ENCODE data around the gene CIC.

The CIC gene

GRCh38 chr19:42281146-42281826 is 12.2 kb downstream of the CIC start:
- Histone ChIP-seq H3K9me3 (ENCODE audit: control insufficient read depth, low read length) (no peaks in the 10 kb centered on the region), H3K4me3 (ENCODE audit: low read length) (peak overlapping the region; percentile 27), H3K36me3 (ENCODE audit: control insufficient read depth, insufficient read depth, low read length, severe bottlenecking) (no peaks in the 10 kb centered on the region), H3K4me1 (ENCODE audit: control insufficient read depth, insufficient read depth, low read length) (peaks cover 65% of the 10 kb centered on the region), H3K9ac (ENCODE audit: low read length) (peak overlapping the region; percentile 75), H3K27me3 (replicated peaks; ENCODE audit: control insufficient read depth, insufficient read depth, low read length) (no peaks in the 10 kb centered on the region)
- DNase-seq (ENCODE audit: low read depth): peak; percentile 69

GRCh38 chr19:42281827-42282762 is 13.0 kb downstream of the CIC start:
- no peaks in the 10 kb centered on the region for H3K9me3 ChIP-seq (ENCODE audit: control insufficient read depth, low read length)
- no peaks in the 10 kb centered on the region for H3K27me3 ChIP-seq (replicated peaks; ENCODE audit: control insufficient read depth, insufficient read depth, low read length)
- H3K4me3 ChIP-seq (ENCODE audit: low read length): peak overlapping the region; percentile 35
- H3K36me3 ChIP-seq (ENCODE audit: control insufficient read depth, insufficient read depth, low read length, severe bottlenecking): peaks cover 3% of the 10 kb centered on the region
- peak overlapping the region; percentile 75 for H3K9ac ChIP-seq (ENCODE audit: low read length)
- H3K4me1 ChIP-seq (ENCODE audit: control insufficient read depth, insufficient read depth, low read length): peaks cover 64% of the 10 kb centered on the region
- peak; percentile 72 for DNase-seq (ENCODE audit: low read depth)

GRCh38 chr19:42282819-42283187 is 13.8 kb downstream of the CIC start:
- peaks cover 59% of the 10 kb centered on the region for H3K4me1 ChIP-seq (ENCODE audit: control insufficient read depth, insufficient read depth, low read length)
- H3K36me3 ChIP-seq (ENCODE audit: control insufficient read depth, insufficient read depth, low read length, severe bottlenecking): peaks cover 10% of the 10 kb centered on the region
- no peaks in the 10 kb centered on the region for H3K27me3 ChIP-seq (replicated peaks; ENCODE audit: control insufficient read depth, insufficient read depth, low read length)
- H3K9ac ChIP-seq (ENCODE audit: low read length): peak overlapping the region; percentile 61
- peak overlapping the region; percentile 77 for H3K4me3 ChIP-seq (ENCODE audit: low read length)
- no peaks in the 10 kb centered on the region for H3K9me3 ChIP-seq (ENCODE audit: control insufficient read depth, low read length)
- no peak for DNase-seq (ENCODE audit: low read depth)

GRCh38 chr19:42283188-42284065 is 14.4 kb downstream of the CIC start:
- H3K4me3 ChIP-seq (ENCODE audit: low read length): peak overlapping the region; percentile 77
- no peaks in the 10 kb centered on the region for H3K9me3 ChIP-seq (ENCODE audit: control insufficient read depth, low read length)
- H3K27me3 ChIP-seq (replicated peaks; ENCODE audit: control insufficient read depth, insufficient read depth, low read length): no peaks in the 10 kb centered on the region
- peak overlapping the region; percentile 61 for H3K9ac ChIP-seq (ENCODE audit: low read length)
- peak; percentile 98 for DNase-seq (ENCODE audit: low read depth)
- peaks cover 17% of the 10 kb centered on the region for H3K36me3 ChIP-seq (ENCODE audit: control insufficient read depth, insufficient read depth, low read length, severe bottlenecking)
- peaks cover 53% of the 10 kb centered on the region for H3K4me1 ChIP-seq (ENCODE audit: control insufficient read depth, insufficient read depth, low read length)

GRCh38 chr19:42284066-42284501 is 15.0 kb downstream of the CIC start:
- Histone ChIP-seq H3K9me3 (ENCODE audit: control insufficient read depth, low read length) (no peaks in the 10 kb centered on the region), H3K4me1 (ENCODE audit: control insufficient read depth, insufficient read depth, low read length) (peaks cover 46% of the 10 kb centered on the region), H3K27me3 (replicated peaks; ENCODE audit: control insufficient read depth, insufficient read depth, low read length) (no peaks in the 10 kb centered on the region), H3K9ac (ENCODE audit: low read length) (peak overlapping the region; percentile 52), H3K36me3 (ENCODE audit: control insufficient read depth, insufficient read depth, low read length, severe bottlenecking) (peaks cover 23% of the 10 kb centered on the region), H3K4me3 (ENCODE audit: low read length) (peak overlapping the region; percentile 59)
- peak; percentile 93 for DNase-seq (ENCODE audit: low read depth)

- H3K27me3 ChIP-seq (replicated peaks; ENCODE audit: control insufficient read depth, insufficient read depth, low read length): no peaks in the 10 kb centered on the region
- H3K9ac ChIP-seq (ENCODE audit: low read length): peak overlapping the region; percentile 87
- H3K4me1 ChIP-seq (ENCODE audit: control insufficient read depth, insufficient read depth, low read length): peaks cover 40% of the 10 kb centered on the region
- H3K4me3 ChIP-seq (ENCODE audit: low read length): peak overlapping the region; percentile 80
- H3K36me3 ChIP-seq (ENCODE audit: control insufficient read depth, insufficient read depth, low read length, severe bottlenecking): peaks cover 30% of the 10 kb centered on the region
- DNase-seq (ENCODE audit: low read depth): peak; percentile 50
- H3K9me3 ChIP-seq (ENCODE audit: control insufficient read depth, low read length): no peaks in the 10 kb centered on the region
These were observed 15.7 kb downstream of the CIC start for GRCh38 chr19:42284591-42285341.

- DNase-seq (ENCODE audit: low read depth): peak; percentile 51
- H3K4me3 ChIP-seq (ENCODE audit: low read length): peak overlapping the region; percentile 80
- peak overlapping the region; percentile 87 for H3K9ac ChIP-seq (ENCODE audit: low read length)
- no peaks in the 10 kb centered on the region for H3K27me3 ChIP-seq (replicated peaks; ENCODE audit: control insufficient read depth, insufficient read depth, low read length)
- peaks cover 38% of the 10 kb centered on the region for H3K36me3 ChIP-seq (ENCODE audit: control insufficient read depth, insufficient read depth, low read length, severe bottlenecking)
- H3K4me1 ChIP-seq (ENCODE audit: control insufficient read depth, insufficient read depth, low read length): peaks cover 40% of the 10 kb centered on the region
- H3K9me3 ChIP-seq (ENCODE audit: control insufficient read depth, low read length): no peaks in the 10 kb centered on the region
These were observed 16.5 kb downstream of the CIC start for GRCh38 chr19:42285541-42285941.

GRCh38 chr19:42285988-42286348 is 16.9 kb downstream of the CIC start:
- Histone ChIP-seq H3K4me1 (ENCODE audit: control insufficient read depth, insufficient read depth, low read length) (peaks cover 40% of the 10 kb centered on the region), H3K36me3 (ENCODE audit: control insufficient read depth, insufficient read depth, low read length, severe bottlenecking) (peaks cover 42% of the 10 kb centered on the region), H3K27me3 (replicated peaks; ENCODE audit: control insufficient read depth, insufficient read depth, low read length) (no peaks in the 10 kb centered on the region), H3K4me3 (ENCODE audit: low read length) (peak overlapping the region; percentile 80), H3K9ac (ENCODE audit: low read length) (peak overlapping the region; percentile 87), H3K9me3 (ENCODE audit: control insufficient read depth, low read length) (no peaks in the 10 kb centered on the region)
- DNase-seq (ENCODE audit: low read depth): no peak

GRCh38 chr19:42286349-42287016 is 17.4 kb downstream of the CIC start:
- no peaks in the 10 kb centered on the region for H3K9me3 ChIP-seq (ENCODE audit: control insufficient read depth, low read length)
- peak overlapping the region; percentile 80 for H3K4me3 ChIP-seq (ENCODE audit: low read length)
- DNase-seq (ENCODE audit: low read depth): peak; percentile 32
- peaks cover 47% of the 10 kb centered on the region for H3K36me3 ChIP-seq (ENCODE audit: control insufficient read depth, insufficient read depth, low read length, severe bottlenecking)
- H3K4me1 ChIP-seq (ENCODE audit: control insufficient read depth, insufficient read depth, low read length): peaks cover 37% of the 10 kb centered on the region
- H3K9ac ChIP-seq (ENCODE audit: low read length): peak overlapping the region; percentile 87
- H3K27me3 ChIP-seq (replicated peaks; ENCODE audit: control insufficient read depth, insufficient read depth, low read length): no peaks in the 10 kb centered on the region
